Sigmoid colon (tissue), 7 donors: ENCODE measurements around the gene SLITRK3. TPM values are rescaled to one million over a fixed set of nuclear protein-coding genes. Genes with fewer than 3 reads are reported as not detected.

ENCODE experiments used
- DNase-seq: peaks from one replicate; pipeline ENCODE4 v3.0.0-alpha.2; 2019
- H3K27ac ChIP-seq, 4 donors: fragments of 200-600 bp; sonication (generic); one replicate each; pipeline ENCODE4 v1.5.1; 2016 to 2019; ENCODE audit warnings: mild to moderate bottlenecking in 1 of 4
- H3K27me3 ChIP-seq, 3 donors: fragments of 200-600 bp; sonication (generic); one replicate each; pipeline ENCODE4 v1.5.1; 2019; ENCODE audit warnings: mild to moderate bottlenecking in 1 of 3
- H3K36me3 ChIP-seq, 4 donors: fragments of 200-600 bp; sonication (generic); one replicate each; pipeline ENCODE4 v1.5.1; 2016 to 2019
- H3K4me1 ChIP-seq, 4 donors: fragments of 200-600 bp; sonication (generic); one replicate each; pipeline ENCODE4 v1.5.1; 2017 to 2019
- H3K4me3 ChIP-seq, 4 donors: fragments of 200-600 bp; sonication (generic); one replicate each; pipeline ENCODE4 v1.5.1; 2017 to 2019; ENCODE audit warnings: mild to moderate bottlenecking in 2 of 4, moderate library complexity in 1 of 4
- H3K9me3 ChIP-seq, 4 donors: fragments of 200-600 bp in 3 of 4; sonication (generic) in 3 of 4; one replicate each; pipeline versions ENCODE4 v1.5.1 to v1.6.1; 2013 to 2019
- CTCF ChIP-seq, 4 experiments: fragments of 450-650 bp in 3 of 4; fragments of 200-600 bp in 1 of 4; IDR thresholded peaks; one replicate each; pipeline ENCODE4 v1.5.1; 2016 to 2019; ENCODE audit warnings: antibody characterized with exemption in 4 of 4, mild to moderate bottlenecking in 3 of 4, moderate library complexity in 2 of 4
- EP300 ChIP-seq, 4 donors: sonication (generic); formaldehyde crosslinking; IDR thresholded peaks; one replicate each; pipeline ENCODE4 v1.6.1; 2017; ENCODE audit warnings: antibody characterized with exemption in 4 of 4
- POLR2A ChIP-seq, 2 donors: fragments of 450-650 bp; IDR thresholded peaks; one replicate each; pipeline ENCODE4 v1.6.1; 2016; ENCODE audit warnings: antibody characterized with exemption in 2 of 2, mild to moderate bottlenecking in 2 of 2, moderate library complexity in 2 of 2
- POLR2AphosphoS5 ChIP-seq, 4 donors: sonication (generic); formaldehyde crosslinking; IDR thresholded peaks; one replicate each; pipeline ENCODE4 v1.6.1; 2017; ENCODE audit warnings: antibody characterized with exemption in 4 of 4
- WGBS, 2 donors: extraction: QIAGEN DNeasy Blood & Tissue Kit; methylation state at CpG; one replicate each; pipeline ENCODE4 v1.1.7; 2013; 5-methylcytosine and 5-hydroxymethylcytosine counted together
- intact Hi-C: fragments of 100-400 bp; cut with DNase I; formaldehyde crosslinking; loops from one replicate; pipeline ENCODE4 v1.15.1; 2023
- polyA plus RNA-seq, 3 donors: library from polyadenylated mRNA; stranded (reverse); fragments of 200-250 nt; gene quantifications; one replicate each; pipeline ENCODE4 v1.2.3, GENCODE V29; 2013
- total RNA-seq, 4 donors: library from RNA; depleted of rRNA; stranded (reverse); fragments of >200 nt; gene quantifications; one replicate each; pipeline ENCODE4 v1.1.0, GENCODE V29; 2016
- donor health status: healthy with polysubstance abuse.
- donor health status: Bipolar disorder and iron deficiency.
- donor health status: healthy.

Gene SLITRK3
- total and polyA plus RNA-seq, 7 donors: 0.66 to 12.5 (median 5.6) TPM; not detected in 2

- TF ChIP-seq EP300 (IDR thresholded peaks at IDR 0.05): no peak
- TF ChIP-seq POLR2AphosphoS5 (IDR thresholded peaks at IDR 0.05): no peak
- no peak for TF ChIP-seq CTCF (IDR thresholded peaks at IDR 0.05)
- no peak for TF ChIP-seq POLR2A (IDR thresholded peaks at IDR 0.05)
- WGBS, 2 donors: 40 to 70% methylated on average over 1 of the region's 1 CpG
- intact Hi-C loops: no loop called here
- Histone ChIP-seq H3K9me3 (no peaks in the 10 kb centered on the region), H3K36me3 (no peaks in the 10 kb centered on the region), H3K4me3 (no peak overlapping the region), H3K27ac (no peak overlapping the region), H3K27me3 (no peaks in the 10 kb centered on the region), H3K4me1 (no peaks in the 10 kb centered on the region)
- DNase-seq: no peak
Measured at GRCh38 chr3:165225604-165226003, 29.4 kb upstream of the SLITRK3 start.

GRCh38 chr3:165217739-165218138 is 21.6 kb upstream of the SLITRK3 start:
- TF ChIP-seq CTCF (IDR thresholded peaks at IDR 0.05) (no peak), EP300 (IDR thresholded peaks at IDR 0.05) (no peak), POLR2AphosphoS5 (IDR thresholded peaks at IDR 0.05) (no peak), POLR2A (IDR thresholded peaks at IDR 0.05) (no peak)
- WGBS, 2 donors: 70 to 76% methylated on average over 2 of the region's 2 CpGs
- Histone ChIP-seq H3K4me1 (no peaks in the 10 kb centered on the region), H3K4me3 (no peak overlapping the region), H3K9me3 (no peaks in the 10 kb centered on the region), H3K27me3 (no peaks in the 10 kb centered on the region), H3K27ac (no peak overlapping the region), H3K36me3 (no peaks in the 10 kb centered on the region)
- intact Hi-C loops: no loop called here
- no peak for DNase-seq

- H3K27me3 ChIP-seq: no peaks in the 10 kb centered on the region
- H3K4me3 ChIP-seq: no peak overlapping the region
- H3K36me3 ChIP-seq: no peaks in the 10 kb centered on the region
- DNase-seq: no peak
- no peaks in the 10 kb centered on the region for H3K9me3 ChIP-seq
- H3K4me1 ChIP-seq: no peaks in the 10 kb centered on the region
- 69 to 85% methylated on average over 1 of the region's 1 CpG for WGBS, 2 donors
- intact Hi-C loops: no loop called here
- H3K27ac ChIP-seq: peak overlapping the region in 1 of 4 donors; percentile 63
- no peak for TF ChIP-seq POLR2A (IDR thresholded peaks at IDR 0.05)
- no peak for TF ChIP-seq EP300 (IDR thresholded peaks at IDR 0.05)
- no peak for TF ChIP-seq CTCF (IDR thresholded peaks at IDR 0.05)
- no peak for TF ChIP-seq POLR2AphosphoS5 (IDR thresholded peaks at IDR 0.05)
Measured at GRCh38 chr3:165212580-165212979, 16.4 kb upstream of the SLITRK3 start.

GRCh38 chr3:165211721-165212120 is 15.5 kb upstream of the SLITRK3 start:
- no peak overlapping the region for H3K4me3 ChIP-seq
- H3K9me3 ChIP-seq: no peaks in the 10 kb centered on the region
- no peaks in the 10 kb centered on the region for H3K27me3 ChIP-seq
- H3K36me3 ChIP-seq: no peaks in the 10 kb centered on the region
- peaks cover 0 to 5% (median 0%) of the 10 kb centered on the region in 4 donors for H3K4me1 ChIP-seq
- DNase-seq: no peak
- TF ChIP-seq EP300 (IDR thresholded peaks at IDR 0.05) (no peak), POLR2A (IDR thresholded peaks at IDR 0.05) (no peak), POLR2AphosphoS5 (IDR thresholded peaks at IDR 0.05) (no peak), CTCF (IDR thresholded peaks at IDR 0.05) (no peak)
- H3K27ac ChIP-seq: peak overlapping the region in 1 of 4 donors; percentile 63
- intact Hi-C loops: no loop called here
- WGBS, 2 donors: 90 to 92% methylated on average over 4 of the region's 4 CpGs

GRCh38 chr3:165210727-165211126 is 14.5 kb upstream of the SLITRK3 start:
- H3K4me1 ChIP-seq: peaks cover 0 to 5% (median 0%) of the 10 kb centered on the region in 4 donors
- TF ChIP-seq POLR2AphosphoS5 (IDR thresholded peaks at IDR 0.05) (no peak), CTCF (IDR thresholded peaks at IDR 0.05) (no peak), EP300 (IDR thresholded peaks at IDR 0.05) (no peak), POLR2A (IDR thresholded peaks at IDR 0.05) (no peak)
- WGBS, 2 donors: 72 to 84% methylated on average over 3 of the region's 3 CpGs
- DNase-seq: no peak
- H3K4me3 ChIP-seq: no peak overlapping the region
- intact Hi-C loops: no loop called here
- peak overlapping the region in 1 of 4 donors; percentile 63 for H3K27ac ChIP-seq
- no peaks in the 10 kb centered on the region for H3K9me3 ChIP-seq
- no peaks in the 10 kb centered on the region for H3K36me3 ChIP-seq
- H3K27me3 ChIP-seq: no peaks in the 10 kb centered on the region
